H1 (cell line): ENCODE data around the gene SRMS. TPM values are rescaled to one million over a fixed set of nuclear protein-coding genes. Genes with fewer than 3 reads are reported as not detected.

Source experiments
- CTCF ChIA-PET: fragments of 300-600 bp; sonication (Branson Sonifier 250); formaldehyde crosslinking; loops from one replicate; lab custom pipeline; 2021; ENCODE audit not compliant: partially characterized antibody; lab: Charles Lee
- POLR2A ChIA-PET: fragments of 300-600 bp; sonication (Branson Sonifier 250); formaldehyde crosslinking; loops from one replicate; lab custom pipeline; 2021; ENCODE audit warnings: inconsistent platforms; ENCODE audit not compliant: partially characterized antibody; lab: Charles Lee
- DNase-seq, 2 experiments: peaks; one replicate each; pipeline versions ENCODE4 v3.0.0 to v3.0.0-alpha.2; 2010 to 2022; ENCODE audit warnings: low spot score in 2 of 2, low read depth in 1 of 2, mixed read lengths in 1 of 2
- FAIRE-seq: peaks from 2 replicates; lab custom pipeline; 2011; peaks lifted over from hg19 to GRCh38; lab: Jason Lieb, UNC
- H2AFZ ChIP-seq: 2 replicates; pipeline ENCODE4 v1.8.1; 2012; ENCODE audit warnings: low read length, inconsistent platforms
- H2AK5ac ChIP-seq: 2 replicates; pipeline ENCODE4 v1.6.1; 2013; ENCODE audit warnings: low read depth, low read length
- H2BK120ac ChIP-seq: replicated peaks from 2 replicates; pipeline ENCODE3; 2013; ENCODE audit warnings: low read depth, low read length, inconsistent platforms
- H2BK12ac ChIP-seq: 2 replicates; pipeline ENCODE4 v1.6.1; 2013; ENCODE audit warnings: low read depth, low read length
- H2BK15ac ChIP-seq: 2 replicates; pipeline ENCODE4 v1.6.1; 2013; ENCODE audit warnings: low read length
- H2BK20ac ChIP-seq: 2 replicates; pipeline ENCODE4 v1.6.1; 2013; ENCODE audit warnings: low read length
- H2BK5ac ChIP-seq: 2 replicates; pipeline ENCODE4 v1.6.1; 2013; ENCODE audit warnings: low read depth, low read length
- H3K14ac ChIP-seq: 2 replicates; pipeline ENCODE4 v1.6.1; 2013; ENCODE audit warnings: inconsistent platforms; ENCODE audit not compliant: insufficient read length
- H3K18ac ChIP-seq: 2 replicates; pipeline ENCODE4 v1.6.1; 2013; ENCODE audit warnings: low read length; ENCODE audit errors: extremely low read depth
- H3K23ac ChIP-seq: 2 replicates; pipeline ENCODE4 v1.6.1; 2013; ENCODE audit warnings: inconsistent platforms; ENCODE audit not compliant: insufficient read length
- H3K23me2 ChIP-seq: 2 replicates; pipeline ENCODE4 v1.6.1; 2013; ENCODE audit warnings: low read depth, low read length
- H3K27ac ChIP-seq: 2 replicates; pipeline ENCODE4 v1.6.1; 2011; ENCODE audit warnings: low read depth, low read length, inconsistent platforms
- H3K27me3 ChIP-seq, 4 experiments: replicated peaks in 1 of 4; 1 replicate in 1 of 4; 2 replicates in 3 of 4; pipeline versions ENCODE4 v1.6.1 to v1.8.1; 2011 to 2013; ENCODE audit warnings: low read length in 3 of 4, mild to moderate bottlenecking in 3 of 4, inconsistent platforms in 2 of 4, mixed read lengths in 2 of 4, moderate library complexity in 1 of 4; ENCODE audit not compliant: control insufficient read depth in 3 of 4, insufficient read depth in 3 of 4; ENCODE audit errors: extremely low read depth in 1 of 4
- H3K36me3 ChIP-seq, 4 experiments: 2 replicates each; pipeline versions ENCODE4 v1.6.1 to v1.8.1; 2011 to 2013; ENCODE audit warnings: mild to moderate bottlenecking in 4 of 4, low read length in 3 of 4, moderate library complexity in 2 of 4, control low read depth in 1 of 4, inconsistent platforms in 1 of 4; ENCODE audit not compliant: insufficient read depth in 4 of 4, control insufficient read depth in 2 of 4
- H3K4ac ChIP-seq: replicated peaks from 2 replicates; pipeline ENCODE3; 2013; ENCODE audit warnings: low read length, low read depth, mixed read lengths, inconsistent platforms; ENCODE audit not compliant: insufficient read length
- H3K4me1 ChIP-seq, 4 experiments: replicated peaks in 1 of 4; 1 replicate in 1 of 4; 2 replicates in 3 of 4; pipeline versions ENCODE4 v1.6.1 to v1.8.1; 2011 to 2013; ENCODE audit warnings: low read length in 3 of 4, inconsistent platforms in 2 of 4, mixed read lengths in 1 of 4; ENCODE audit not compliant: insufficient read depth in 4 of 4, control insufficient read depth in 3 of 4
- H3K4me2 ChIP-seq, 2 experiments: 2 replicates each; pipeline versions ENCODE4 v1.6.1 to v1.8.1; 2011 to 2013; ENCODE audit warnings: low read depth in 2 of 2, low read length in 2 of 2, control low read depth in 1 of 2, inconsistent platforms in 1 of 2, mild to moderate bottlenecking in 1 of 2; ENCODE audit not compliant: insufficient read depth in 1 of 2
- H3K4me3 ChIP-seq, 4 experiments: fragments of 200-600, 300-600 bp in 1 of 4; sonication (generic), shearing (Covaris generic), sonication (Bioruptor Twin) in 1 of 4; 2 replicates each; pipeline versions ENCODE4 v1.5.1 to v1.8.1; 2011 to 2016; ENCODE audit warnings: low read length in 4 of 4, low read depth in 3 of 4, control low read depth in 2 of 4, inconsistent platforms in 2 of 4, mild to moderate bottlenecking in 2 of 4, mixed read lengths in 1 of 4, moderate library complexity in 1 of 4; ENCODE audit not compliant: insufficient read depth in 2 of 4; ENCODE audit errors: extremely low read depth in 1 of 4
- H3K56ac ChIP-seq: replicated peaks from 2 replicates; pipeline ENCODE3; 2013; ENCODE audit warnings: low read depth, mild to moderate bottlenecking, mixed read lengths, low read length, inconsistent platforms; ENCODE audit not compliant: insufficient read length
- H3K79me1 ChIP-seq: 2 replicates; pipeline ENCODE4 v1.6.1; 2013; ENCODE audit warnings: low read depth, low read length, control low read depth
- H3K79me2 ChIP-seq, 2 experiments: 2 replicates each; pipeline versions ENCODE4 v1.6.1 to v1.8.1; 2012 to 2013; ENCODE audit warnings: low read length in 2 of 2, mild to moderate bottlenecking in 2 of 2, inconsistent platforms in 1 of 2; ENCODE audit not compliant: insufficient read depth in 2 of 2, control insufficient read depth in 1 of 2
- H3K9ac ChIP-seq, 4 experiments: replicated peaks in 1 of 4; 1 replicate in 1 of 4; 2 replicates in 3 of 4; pipeline versions ENCODE4 v1.6.1 to v1.8.1; 2011 to 2013; ENCODE audit warnings: low read depth in 3 of 4, low read length in 3 of 4, control low read depth in 2 of 4, mild to moderate bottlenecking in 2 of 4, moderate library complexity in 2 of 4, inconsistent platforms in 1 of 4; ENCODE audit errors: extremely low read depth in 1 of 4
- H3K9me3 ChIP-seq, 2 experiments: 2 replicates each; pipeline versions ENCODE4 v1.6.1 to v1.8.1; 2012 to 2013; ENCODE audit warnings: mild to moderate bottlenecking in 2 of 2, moderate library complexity in 2 of 2, control low read depth in 1 of 2, inconsistent platforms in 1 of 2, low read depth in 1 of 2, low read length in 1 of 2, mixed read lengths in 1 of 2; ENCODE audit not compliant: insufficient read depth in 2 of 2
- H4K20me1 ChIP-seq, 2 experiments: replicated peaks in 1 of 2; 2 replicates each; pipeline versions ENCODE3 to v1.8.1; 2011 to 2013; ENCODE audit warnings: inconsistent platforms in 2 of 2, low read length in 2 of 2, mild to moderate bottlenecking in 1 of 2; ENCODE audit not compliant: insufficient read depth in 2 of 2, control insufficient read depth in 1 of 2
- H4K5ac ChIP-seq: 2 replicates; pipeline ENCODE4 v1.6.1; 2013; ENCODE audit warnings: low read length, low read depth, mixed read lengths, inconsistent platforms; ENCODE audit not compliant: insufficient read length
- H4K8ac ChIP-seq: 2 replicates; pipeline ENCODE4 v1.8.0; 2013; ENCODE audit warnings: mild to moderate bottlenecking, moderate library complexity, low read length, inconsistent platforms; ENCODE audit not compliant: insufficient read depth; ENCODE audit errors: extremely low read depth
- H4K91ac ChIP-seq: replicated peaks from 2 replicates; pipeline ENCODE3; 2013; ENCODE audit warnings: low read length, mixed read lengths, inconsistent platforms; ENCODE audit not compliant: insufficient read length
- PHF8 ChIP-seq: fragments of 200-600 bp; sonication (generic); conservative IDR thresholded peaks from 2 replicates; pipeline ENCODE4 v1.7.1; 2012; ENCODE audit warnings: low read depth, mild to moderate bottlenecking, inconsistent platforms, low read length, moderate library complexity
- WGBS, 2 experiments: shearing (Covaris generic) in 1 of 2; methylation state at CpG; one replicate each; pipeline versions ENCODE4 v1.1.6 to v1.1.7; 2013 to 2015; ENCODE audit warnings: low lambda C conversion rate in 2 of 2, mixed read lengths in 2 of 2, inconsistent platforms in 1 of 2, low coverage in 1 of 2, missing lambda C conversion rate in 1 of 2; ENCODE audit not compliant: insufficient replicate concordance in 2 of 2, insufficient coverage in 1 of 2, insufficient read length in 1 of 2; ENCODE audit errors: extremely low coverage in 1 of 2, missing lambda C conversion rate in 1 of 2; 5-methylcytosine and 5-hydroxymethylcytosine counted together
- polyA plus RNA-seq, 7 experiments: library from polyadenylated mRNA; depleted of rRNA in 3 of 7; stranded (reverse) in 5 of 7; unstranded in 2 of 7; fragments of >200 nt in 5 of 7; fragments of 200-250 nt in 2 of 7; gene quantifications; 1 replicate in 5 of 7; 2 replicates in 1 of 7; 4 replicates in 1 of 7; pipeline versions ENCODE4 v1.2.1 to v1.2.3, GENCODE V29; 2011 to 2013; ENCODE audit warnings: missing spikeins in 2 of 7, mixed read lengths in 2 of 7
- total RNA-seq: library from RNA; stranded (reverse); fragmentation: NEBNext Ultra II Directional; extraction: Animal tissue kit (Norgen Biotek cat#: 25700); gene quantifications from 2 replicates; pipeline ENCODE4 v1.2.1, GENCODE V29; 2021

The SRMS gene
- total and polyA plus RNA-seq, 2 of the 8 experiments (the other 6 are each of a cell fraction or from before 2014, with no cell fraction given): 0.39 to 0.76 TPM

- Histone ChIP-seq H3K79me1 (no peaks in the 10 kb centered on the region), H4K20me1 (no peaks in the 10 kb centered on the region), H3K79me2 (no peaks in the 10 kb centered on the region), H3K23ac (no peak overlapping the region), H3K14ac (no peak overlapping the region), H3K23me2 (no peaks in the 10 kb centered on the region; the same call in 1 of the 2 replicates), H2BK15ac (no peak overlapping the region), H3K27me3 (no peaks in the 10 kb centered on the region), H2BK5ac (peak overlapping the region; percentile 78; the same call in 1 of the 2 replicates), H3K9ac (no peak overlapping the region), H2BK12ac (peak overlapping the region; percentile 68; the same call in 1 of the 2 replicates), H4K8ac (no peak overlapping the region), H3K27ac (no peak overlapping the region), H3K4ac (peak overlapping the region; percentile 74), H3K56ac (no peak overlapping the region), H2AFZ (no peak overlapping the region), H2BK120ac (no peak overlapping the region), H3K9me3 (no peaks in the 10 kb centered on the region), H3K4me1 (peaks cover 0 to 30% (median 14%) of the 10 kb centered on the region in 4 experiments; a peak in 6 of 7 replicates), H4K91ac (peak overlapping the region; percentile 36), H3K4me3 (no peak overlapping the region), H3K18ac (peak overlapping the region; percentile 71; the same call in 1 of the 2 replicates), H4K5ac (no peak overlapping the region), H2BK20ac (no peak overlapping the region), H3K4me2 (no peak overlapping the region), H3K36me3 (no peaks in the 10 kb centered on the region), H2AK5ac (no peak overlapping the region)
- no peak for TF ChIP-seq PHF8
- DNase-seq (no peak), FAIRE-seq (no peak)
- POLR2A ChIA-PET: interaction anchor here (1.0 to 2.3 kb wide), 2 partner anchors 14 to 27 kb away, joined by 3 to 10 read pairs; partner anchors contain the start of gene PPDPF
- 84% methylated on average over 10 of the region's 11 CpGs; no CpG with 5 or more reads in 1 of the 2 experiments for WGBS, 2 experiments
- CTCF ChIA-PET: interaction anchor here (1.4 kb wide), 1 partner anchor 11 kb away, joined by 7 read pairs; the partner anchor contains the start of gene PTK6
These were observed 993 bp upstream of the SRMS start for GRCh38 chr20:63548542-63548941.
